Measurements from ENCODE around the gene SCN3B.

Gene SCN3B

GRCh38 chr11:123684601-123685000 is 30.2 kb upstream of the SCN3B start:
- Histone ChIP-seq H3K27me3 (replicated peaks; ENCODE audit: control insufficient read depth, insufficient read depth, low read length, poor library complexity, severe bottlenecking) (no peaks in the 10 kb centered on the region), H3K4me1 (ENCODE audit: control insufficient read depth, insufficient read depth, low read length, poor library complexity, severe bottlenecking) (no peaks in the 10 kb centered on the region), H3K9me3 (ENCODE audit: control insufficient read depth, low read length) (no peaks in the 10 kb centered on the region), H3K36me3 (ENCODE audit: control insufficient read depth, insufficient read depth, low read length) (no peaks in the 10 kb centered on the region), H3K4me3 (ENCODE audit: insufficient read depth, low read depth, low read length, poor library complexity, severe bottlenecking) (no peak overlapping the region), H3K27ac (ENCODE audit: insufficient read depth, low read length, poor library complexity, severe bottlenecking) (no peak overlapping the region)
- no peak for DNase-seq

GRCh38 chr11:123683428-123684170 is 29.2 kb upstream of the SCN3B start:
- Histone ChIP-seq H3K27ac (ENCODE audit: insufficient read depth, low read length, poor library complexity, severe bottlenecking) (no peak overlapping the region), H3K9me3 (ENCODE audit: control insufficient read depth, low read length) (no peaks in the 10 kb centered on the region), H3K36me3 (ENCODE audit: control insufficient read depth, insufficient read depth, low read length) (no peaks in the 10 kb centered on the region), H3K4me1 (ENCODE audit: control insufficient read depth, insufficient read depth, low read length, poor library complexity, severe bottlenecking) (no peaks in the 10 kb centered on the region), H3K27me3 (replicated peaks; ENCODE audit: control insufficient read depth, insufficient read depth, low read length, poor library complexity, severe bottlenecking) (no peaks in the 10 kb centered on the region), H3K4me3 (ENCODE audit: insufficient read depth, low read depth, low read length, poor library complexity, severe bottlenecking) (no peak overlapping the region)
- DNase-seq: no peak

GRCh38 chr11:123682696-123683410 is 28.4 kb upstream of the SCN3B start:
- Histone ChIP-seq H3K27me3 (replicated peaks; ENCODE audit: control insufficient read depth, insufficient read depth, low read length, poor library complexity, severe bottlenecking) (no peaks in the 10 kb centered on the region), H3K4me1 (ENCODE audit: control insufficient read depth, insufficient read depth, low read length, poor library complexity, severe bottlenecking) (no peaks in the 10 kb centered on the region), H3K4me3 (ENCODE audit: insufficient read depth, low read depth, low read length, poor library complexity, severe bottlenecking) (no peak overlapping the region), H3K36me3 (ENCODE audit: control insufficient read depth, insufficient read depth, low read length) (no peaks in the 10 kb centered on the region), H3K27ac (ENCODE audit: insufficient read depth, low read length, poor library complexity, severe bottlenecking) (no peak overlapping the region), H3K9me3 (ENCODE audit: control insufficient read depth, low read length) (no peaks in the 10 kb centered on the region)
- no peak for DNase-seq

GRCh38 chr11:123681030-123681429 is 26.6 kb upstream of the SCN3B start:
- DNase-seq: no peak
- Histone ChIP-seq H3K27ac (ENCODE audit: insufficient read depth, low read length, poor library complexity, severe bottlenecking) (no peak overlapping the region), H3K9me3 (ENCODE audit: control insufficient read depth, low read length) (no peaks in the 10 kb centered on the region), H3K27me3 (replicated peaks; ENCODE audit: control insufficient read depth, insufficient read depth, low read length, poor library complexity, severe bottlenecking) (no peaks in the 10 kb centered on the region), H3K36me3 (ENCODE audit: control insufficient read depth, insufficient read depth, low read length) (no peaks in the 10 kb centered on the region), H3K4me3 (ENCODE audit: insufficient read depth, low read depth, low read length, poor library complexity, severe bottlenecking) (no peak overlapping the region), H3K4me1 (ENCODE audit: control insufficient read depth, insufficient read depth, low read length, poor library complexity, severe bottlenecking) (no peaks in the 10 kb centered on the region)

- H3K4me1 ChIP-seq (ENCODE audit: control insufficient read depth, insufficient read depth, low read length, poor library complexity, severe bottlenecking): no peaks in the 10 kb centered on the region
- no peak overlapping the region for H3K4me3 ChIP-seq (ENCODE audit: insufficient read depth, low read depth, low read length, poor library complexity, severe bottlenecking)
- H3K27ac ChIP-seq (ENCODE audit: insufficient read depth, low read length, poor library complexity, severe bottlenecking): no peak overlapping the region
- H3K36me3 ChIP-seq (ENCODE audit: control insufficient read depth, insufficient read depth, low read length): no peaks in the 10 kb centered on the region
- no peaks in the 10 kb centered on the region for H3K27me3 ChIP-seq (replicated peaks; ENCODE audit: control insufficient read depth, insufficient read depth, low read length, poor library complexity, severe bottlenecking)
- no peaks in the 10 kb centered on the region for H3K9me3 ChIP-seq (ENCODE audit: control insufficient read depth, low read length)
- DNase-seq: no peak
Observed at GRCh38 chr11:123678246-123678645, 23.8 kb upstream of the SCN3B start.

- no peak overlapping the region for H3K27ac ChIP-seq (ENCODE audit: insufficient read depth, low read length, poor library complexity, severe bottlenecking)
- DNase-seq: no peak
- no peaks in the 10 kb centered on the region for H3K9me3 ChIP-seq (ENCODE audit: control insufficient read depth, low read length)
- H3K36me3 ChIP-seq (ENCODE audit: control insufficient read depth, insufficient read depth, low read length): no peaks in the 10 kb centered on the region
- no peak overlapping the region for H3K4me3 ChIP-seq (ENCODE audit: insufficient read depth, low read depth, low read length, poor library complexity, severe bottlenecking)
- no peaks in the 10 kb centered on the region for H3K4me1 ChIP-seq (ENCODE audit: control insufficient read depth, insufficient read depth, low read length, poor library complexity, severe bottlenecking)
- H3K27me3 ChIP-seq (replicated peaks; ENCODE audit: control insufficient read depth, insufficient read depth, low read length, poor library complexity, severe bottlenecking): no peaks in the 10 kb centered on the region
Observed at GRCh38 chr11:123677510-123677909, 23.1 kb upstream of the SCN3B start.

- Histone ChIP-seq H3K36me3 (ENCODE audit: control insufficient read depth, insufficient read depth, low read length) (no peaks in the 10 kb centered on the region), H3K4me3 (ENCODE audit: insufficient read depth, low read depth, low read length, poor library complexity, severe bottlenecking) (no peak overlapping the region), H3K4me1 (ENCODE audit: control insufficient read depth, insufficient read depth, low read length, poor library complexity, severe bottlenecking) (no peaks in the 10 kb centered on the region), H3K27me3 (replicated peaks; ENCODE audit: control insufficient read depth, insufficient read depth, low read length, poor library complexity, severe bottlenecking) (no peaks in the 10 kb centered on the region), H3K27ac (ENCODE audit: insufficient read depth, low read length, poor library complexity, severe bottlenecking) (no peak overlapping the region), H3K9me3 (ENCODE audit: control insufficient read depth, low read length) (no peaks in the 10 kb centered on the region)
- no peak for DNase-seq
Observed at GRCh38 chr11:123674297-123674696, 19.9 kb upstream of the SCN3B start.

- no peak for DNase-seq
- no peaks in the 10 kb centered on the region for H3K36me3 ChIP-seq (ENCODE audit: control insufficient read depth, insufficient read depth, low read length)
Observed at GRCh38 chr11:123672568-123672967, 18.1 kb upstream of the SCN3B start.

GRCh38 chr11:123671534-123671933 is 17.1 kb upstream of the SCN3B start:
- H3K27ac ChIP-seq (ENCODE audit: insufficient read depth, low read length, poor library complexity, severe bottlenecking): no peak overlapping the region
- no peaks in the 10 kb centered on the region for H3K4me1 ChIP-seq (ENCODE audit: control insufficient read depth, insufficient read depth, low read length, poor library complexity, severe bottlenecking)
- no peaks in the 10 kb centered on the region for H3K36me3 ChIP-seq (ENCODE audit: control insufficient read depth, insufficient read depth, low read length)
- no peaks in the 10 kb centered on the region for H3K9me3 ChIP-seq (ENCODE audit: control insufficient read depth, low read length)
- H3K4me3 ChIP-seq (ENCODE audit: insufficient read depth, low read depth, low read length, poor library complexity, severe bottlenecking): no peak overlapping the region
- DNase-seq: no peak
- no peaks in the 10 kb centered on the region for H3K27me3 ChIP-seq (replicated peaks; ENCODE audit: control insufficient read depth, insufficient read depth, low read length, poor library complexity, severe bottlenecking)

More at GRCh38 chr11:123672568-123672967, 18.1 kb upstream of the SCN3B start:
- Histone ChIP-seq H3K4me1 (ENCODE audit: control insufficient read depth, insufficient read depth, low read length, poor library complexity, severe bottlenecking) (no peaks in the 10 kb centered on the region), H3K27ac (ENCODE audit: insufficient read depth, low read length, poor library complexity, severe bottlenecking) (no peak overlapping the region), H3K27me3 (replicated peaks; ENCODE audit: control insufficient read depth, insufficient read depth, low read length, poor library complexity, severe bottlenecking) (no peaks in the 10 kb centered on the region), H3K4me3 (ENCODE audit: insufficient read depth, low read depth, low read length, poor library complexity, severe bottlenecking) (no peak overlapping the region), H3K9me3 (ENCODE audit: control insufficient read depth, low read length) (no peaks in the 10 kb centered on the region)

- Histone ChIP-seq H3K27me3 (replicated peaks; ENCODE audit: control insufficient read depth, insufficient read depth, low read length, poor library complexity, severe bottlenecking) (no peaks in the 10 kb centered on the region), H3K36me3 (ENCODE audit: control insufficient read depth, insufficient read depth, low read length) (no peaks in the 10 kb centered on the region), H3K4me3 (ENCODE audit: insufficient read depth, low read depth, low read length, poor library complexity, severe bottlenecking) (no peak overlapping the region), H3K9me3 (ENCODE audit: control insufficient read depth, low read length) (no peaks in the 10 kb centered on the region), H3K27ac (ENCODE audit: insufficient read depth, low read length, poor library complexity, severe bottlenecking) (no peak overlapping the region), H3K4me1 (ENCODE audit: control insufficient read depth, insufficient read depth, low read length, poor library complexity, severe bottlenecking) (no peaks in the 10 kb centered on the region)
- no peak for DNase-seq
Observed at GRCh38 chr11:123670081-123670480, 15.7 kb upstream of the SCN3B start.
